HepG2 (cell line): Measurements from ENCODE around the gene NUBP1. TPM values are rescaled to one million over a fixed set of nuclear protein-coding genes. Genes with fewer than 3 reads are reported as not detected.
A peak's percentile ranks its signal among the peaks of the same experiment; 100 is the strongest.

Experiments
- ATAD3A ChIP-seq: sonication (generic); formaldehyde crosslinking; IDR thresholded peaks from 2 replicates; pipeline ENCODE4 v1.4.0; 2020; ENCODE audit warnings: missing genetic modification reagents
- HDAC2 ChIP-seq: sonication (generic); formaldehyde crosslinking; IDR thresholded peaks from 2 replicates; pipeline ENCODE4 v1.4.0; 2020; ENCODE audit warnings: missing genetic modification reagents
- KDM5B ChIP-seq: sonication (generic); formaldehyde crosslinking; IDR thresholded peaks from 2 replicates; pipeline ENCODE4 v1.4.0; 2020; ENCODE audit warnings: missing genetic modification reagents, mild to moderate bottlenecking, borderline replicate concordance
- NBN ChIP-seq: fragments of 450-650 bp; conservative IDR thresholded peaks from 2 replicates; pipeline ENCODE4 v1.6.1; 2017
- RBM22 ChIP-seq: fragments of 200-400 bp; formaldehyde crosslinking; optimal IDR thresholded peaks from 2 replicates; pipeline ENCODE3; 2017; ENCODE audit warnings: mild to moderate bottlenecking, low read length, moderate library complexity
- RFXANK ChIP-seq: IDR thresholded peaks from 2 replicates; pipeline ENCODE4 v1.6.1; 2016
- TARDBP ChIP-seq: sonication (generic); formaldehyde crosslinking; IDR thresholded peaks from 2 replicates; pipeline ENCODE4 v1.8.0; 2022; ENCODE audit warnings: mild to moderate bottlenecking, missing genetic modification reagents
- YEATS4 ChIP-seq: sonication (generic); formaldehyde crosslinking; IDR thresholded peaks from 2 replicates; pipeline ENCODE4 v1.4.0; 2020; ENCODE audit warnings: missing genetic modification reagents, borderline replicate concordance
- ZNF282 ChIP-seq: fragments of 450-650 bp; IDR thresholded peaks from 2 replicates; pipeline ENCODE4 v1.6.1; 2018; ENCODE audit not compliant: partially characterized antibody
- ZNF383 ChIP-seq: sonication (generic); formaldehyde crosslinking; IDR thresholded peaks from 2 replicates; pipeline ENCODE4 v1.4.0; 2020; ENCODE audit warnings: missing genetic modification reagents, mild to moderate bottlenecking, borderline replicate concordance
- ZNF709 ChIP-seq: sonication (generic); formaldehyde crosslinking; IDR thresholded peaks from 2 replicates; pipeline ENCODE4 v1.5.0; 2020; ENCODE audit warnings: mild to moderate bottlenecking, missing genetic modification reagents
- polyA plus RNA-seq, 8 experiments: library from polyadenylated mRNA; depleted of rRNA in 3 of 8; stranded (reverse) in 7 of 8; unstranded in 1 of 8; fragments of >200 nt; fragmentation: Illumina TruSeq in 4 of 8; extraction: Trizol in 4 of 8; gene quantifications; 2 replicates each; pipeline versions ENCODE4 v1.2.1 to v1.2.3, GENCODE V29; 2011 to 2016; ENCODE audit warnings: low read depth in 4 of 8, missing spikeins in 1 of 8, mixed read lengths in 1 of 8; ENCODE audit not compliant: insufficient read depth in 1 of 8
- total RNA-seq, 5 experiments: library from RNA; depleted of rRNA; stranded (reverse); fragments of >200 nt; fragmentation: Illumina TruSeq; extraction: Trizol; gene quantifications; 2 replicates each; pipeline ENCODE4 v1.2.3, GENCODE V29; 2016; ENCODE audit warnings: low read depth in 1 of 5
- TF ChIP-seq, protein P1 (sequence below): sonication (generic); formaldehyde crosslinking; IDR thresholded peaks from 2 replicates; pipeline ENCODE4 v1.4.0; 2020; ENCODE audit warnings: missing genetic modification reagents
- TF ChIP-seq, protein P2 (sequence below): sonication (generic); formaldehyde crosslinking; IDR thresholded peaks from 2 replicates; pipeline ENCODE4 v1.4.0; 2020; ENCODE audit warnings: missing genetic modification reagents
- TF ChIP-seq, protein P3 (sequence below): sonication (generic); formaldehyde crosslinking; IDR thresholded peaks from 2 replicates; pipeline ENCODE4 v1.4.0; 2020; ENCODE audit warnings: missing genetic modification reagents
- TF ChIP-seq, protein P4 (sequence below): sonication (generic); formaldehyde crosslinking; conservative IDR thresholded peaks from 2 replicates; pipeline ENCODE4 v1.4.0; 2020; ENCODE audit warnings: missing genetic modification reagents
- TF ChIP-seq, protein P5 (sequence below): sonication (generic); formaldehyde crosslinking; IDR thresholded peaks from 2 replicates; pipeline ENCODE4 v1.8.0; 2022; ENCODE audit warnings: missing genetic modification reagents, mild to moderate bottlenecking, borderline replicate concordance

Gene NUBP1
- total and polyA plus RNA-seq, 2 of the 13 experiments (the other 11 are each of a cell fraction or from before 2014, with no cell fraction given): 53.5 to 70.4 TPM

DNA sequence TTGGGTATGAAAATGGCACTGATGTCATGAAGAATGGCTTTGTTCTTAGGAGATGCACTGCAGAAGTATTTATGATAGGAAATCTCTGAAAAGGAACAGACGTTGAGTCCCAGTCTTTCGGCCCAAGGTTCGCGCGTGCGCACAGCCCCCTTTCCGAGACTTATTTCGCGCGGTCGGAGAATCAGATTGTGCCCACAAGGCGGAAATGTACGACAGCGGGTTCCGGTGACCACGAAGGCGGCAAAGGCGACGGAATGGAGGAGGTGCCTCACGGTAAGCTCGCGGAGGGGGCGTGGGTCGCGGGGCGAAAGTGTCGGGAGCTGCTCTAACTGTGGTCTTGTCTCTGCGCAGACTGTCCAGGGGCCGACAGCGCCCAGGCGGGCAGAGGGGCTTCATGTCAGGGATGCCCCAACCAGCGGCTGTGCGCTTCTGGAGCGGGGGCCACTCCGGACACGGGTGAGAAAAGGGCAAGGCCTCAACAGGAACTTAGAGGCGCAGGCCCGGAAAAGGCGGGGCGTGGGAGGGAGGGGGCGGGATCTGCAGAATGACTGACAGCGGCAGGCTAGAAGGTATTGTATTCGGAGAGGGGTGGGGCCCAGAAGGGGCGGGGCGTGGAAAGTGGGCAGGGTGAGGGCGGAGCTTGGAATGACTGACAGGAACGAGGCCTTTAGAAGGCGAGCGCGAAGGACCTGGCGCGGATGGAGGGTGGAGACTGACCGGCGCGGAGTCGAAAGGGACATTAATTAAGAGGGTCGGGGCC is at the start of gene NUBP1 (continued):
- no peak for TF ChIP-seq ZNF383 (CRISPR knock-in tag)
- TF ChIP-seq, protein P1, sequence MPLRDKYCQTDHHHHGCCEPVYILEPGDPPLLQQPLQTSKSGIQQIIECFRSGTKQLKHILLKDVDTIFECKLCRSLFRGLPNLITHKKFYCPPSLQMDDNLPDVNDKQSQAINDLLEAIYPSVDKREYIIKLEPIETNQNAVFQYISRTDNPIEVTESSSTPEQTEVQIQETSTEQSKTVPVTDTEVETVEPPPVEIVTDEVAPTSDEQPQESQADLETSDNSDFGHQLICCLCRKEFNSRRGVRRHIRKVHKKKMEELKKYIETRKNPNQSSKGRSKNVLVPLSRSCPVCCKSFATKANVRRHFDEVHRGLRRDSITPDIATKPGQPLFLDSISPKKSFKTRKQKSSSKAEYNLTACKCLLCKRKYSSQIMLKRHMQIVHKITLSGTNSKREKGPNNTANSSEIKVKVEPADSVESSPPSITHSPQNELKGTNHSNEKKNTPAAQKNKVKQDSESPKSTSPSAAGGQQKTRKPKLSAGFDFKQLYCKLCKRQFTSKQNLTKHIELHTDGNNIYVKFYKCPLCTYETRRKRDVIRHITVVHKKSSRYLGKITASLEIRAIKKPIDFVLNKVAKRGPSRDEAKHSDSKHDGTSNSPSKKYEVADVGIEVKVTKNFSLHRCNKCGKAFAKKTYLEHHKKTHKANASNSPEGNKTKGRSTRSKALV (CRISPR knock-in tag): peak; percentile 93
- TF ChIP-seq, protein P2, sequence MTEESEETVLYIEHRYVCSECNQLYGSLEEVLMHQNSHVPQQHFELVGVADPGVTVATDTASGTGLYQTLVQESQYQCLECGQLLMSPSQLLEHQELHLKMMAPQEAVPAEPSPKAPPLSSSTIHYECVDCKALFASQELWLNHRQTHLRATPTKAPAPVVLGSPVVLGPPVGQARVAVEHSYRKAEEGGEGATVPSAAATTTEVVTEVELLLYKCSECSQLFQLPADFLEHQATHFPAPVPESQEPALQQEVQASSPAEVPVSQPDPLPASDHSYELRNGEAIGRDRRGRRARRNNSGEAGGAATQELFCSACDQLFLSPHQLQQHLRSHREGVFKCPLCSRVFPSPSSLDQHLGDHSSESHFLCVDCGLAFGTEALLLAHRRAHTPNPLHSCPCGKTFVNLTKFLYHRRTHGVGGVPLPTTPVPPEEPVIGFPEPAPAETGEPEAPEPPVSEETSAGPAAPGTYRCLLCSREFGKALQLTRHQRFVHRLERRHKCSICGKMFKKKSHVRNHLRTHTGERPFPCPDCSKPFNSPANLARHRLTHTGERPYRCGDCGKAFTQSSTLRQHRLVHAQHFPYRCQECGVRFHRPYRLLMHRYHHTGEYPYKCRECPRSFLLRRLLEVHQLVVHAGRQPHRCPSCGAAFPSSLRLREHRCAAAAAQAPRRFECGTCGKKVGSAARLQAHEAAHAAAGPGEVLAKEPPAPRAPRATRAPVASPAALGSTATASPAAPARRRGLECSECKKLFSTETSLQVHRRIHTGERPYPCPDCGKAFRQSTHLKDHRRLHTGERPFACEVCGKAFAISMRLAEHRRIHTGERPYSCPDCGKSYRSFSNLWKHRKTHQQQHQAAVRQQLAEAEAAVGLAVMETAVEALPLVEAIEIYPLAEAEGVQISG (CRISPR knock-in tag): peak; percentile 95
- TF ChIP-seq, protein P3, sequence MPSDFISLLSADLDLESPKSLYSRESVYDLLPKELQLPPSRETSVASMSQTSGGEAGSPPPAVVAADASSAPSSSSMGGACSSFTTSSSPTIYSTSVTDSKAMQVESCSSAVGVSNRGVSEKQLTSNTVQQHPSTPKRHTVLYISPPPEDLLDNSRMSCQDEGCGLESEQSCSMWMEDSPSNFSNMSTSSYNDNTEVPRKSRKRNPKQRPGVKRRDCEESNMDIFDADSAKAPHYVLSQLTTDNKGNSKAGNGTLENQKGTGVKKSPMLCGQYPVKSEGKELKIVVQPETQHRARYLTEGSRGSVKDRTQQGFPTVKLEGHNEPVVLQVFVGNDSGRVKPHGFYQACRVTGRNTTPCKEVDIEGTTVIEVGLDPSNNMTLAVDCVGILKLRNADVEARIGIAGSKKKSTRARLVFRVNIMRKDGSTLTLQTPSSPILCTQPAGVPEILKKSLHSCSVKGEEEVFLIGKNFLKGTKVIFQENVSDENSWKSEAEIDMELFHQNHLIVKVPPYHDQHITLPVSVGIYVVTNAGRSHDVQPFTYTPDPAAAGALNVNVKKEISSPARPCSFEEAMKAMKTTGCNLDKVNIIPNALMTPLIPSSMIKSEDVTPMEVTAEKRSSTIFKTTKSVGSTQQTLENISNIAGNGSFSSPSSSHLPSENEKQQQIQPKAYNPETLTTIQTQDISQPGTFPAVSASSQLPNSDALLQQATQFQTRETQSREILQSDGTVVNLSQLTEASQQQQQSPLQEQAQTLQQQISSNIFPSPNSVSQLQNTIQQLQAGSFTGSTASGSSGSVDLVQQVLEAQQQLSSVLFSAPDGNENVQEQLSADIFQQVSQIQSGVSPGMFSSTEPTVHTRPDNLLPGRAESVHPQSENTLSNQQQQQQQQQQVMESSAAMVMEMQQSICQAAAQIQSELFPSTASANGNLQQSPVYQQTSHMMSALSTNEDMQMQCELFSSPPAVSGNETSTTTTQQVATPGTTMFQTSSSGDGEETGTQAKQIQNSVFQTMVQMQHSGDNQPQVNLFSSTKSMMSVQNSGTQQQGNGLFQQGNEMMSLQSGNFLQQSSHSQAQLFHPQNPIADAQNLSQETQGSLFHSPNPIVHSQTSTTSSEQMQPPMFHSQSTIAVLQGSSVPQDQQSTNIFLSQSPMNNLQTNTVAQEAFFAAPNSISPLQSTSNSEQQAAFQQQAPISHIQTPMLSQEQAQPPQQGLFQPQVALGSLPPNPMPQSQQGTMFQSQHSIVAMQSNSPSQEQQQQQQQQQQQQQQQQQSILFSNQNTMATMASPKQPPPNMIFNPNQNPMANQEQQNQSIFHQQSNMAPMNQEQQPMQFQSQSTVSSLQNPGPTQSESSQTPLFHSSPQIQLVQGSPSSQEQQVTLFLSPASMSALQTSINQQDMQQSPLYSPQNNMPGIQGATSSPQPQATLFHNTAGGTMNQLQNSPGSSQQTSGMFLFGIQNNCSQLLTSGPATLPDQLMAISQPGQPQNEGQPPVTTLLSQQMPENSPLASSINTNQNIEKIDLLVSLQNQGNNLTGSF (CRISPR knock-in tag): peak; percentile 97
- peak; percentile 98 for TF ChIP-seq ZNF709 (CRISPR knock-in tag)
- TF ChIP-seq RBM22: no peak
- TF ChIP-seq KDM5B (CRISPR knock-in tag): peak; percentile 98
- TF ChIP-seq, protein P4, sequence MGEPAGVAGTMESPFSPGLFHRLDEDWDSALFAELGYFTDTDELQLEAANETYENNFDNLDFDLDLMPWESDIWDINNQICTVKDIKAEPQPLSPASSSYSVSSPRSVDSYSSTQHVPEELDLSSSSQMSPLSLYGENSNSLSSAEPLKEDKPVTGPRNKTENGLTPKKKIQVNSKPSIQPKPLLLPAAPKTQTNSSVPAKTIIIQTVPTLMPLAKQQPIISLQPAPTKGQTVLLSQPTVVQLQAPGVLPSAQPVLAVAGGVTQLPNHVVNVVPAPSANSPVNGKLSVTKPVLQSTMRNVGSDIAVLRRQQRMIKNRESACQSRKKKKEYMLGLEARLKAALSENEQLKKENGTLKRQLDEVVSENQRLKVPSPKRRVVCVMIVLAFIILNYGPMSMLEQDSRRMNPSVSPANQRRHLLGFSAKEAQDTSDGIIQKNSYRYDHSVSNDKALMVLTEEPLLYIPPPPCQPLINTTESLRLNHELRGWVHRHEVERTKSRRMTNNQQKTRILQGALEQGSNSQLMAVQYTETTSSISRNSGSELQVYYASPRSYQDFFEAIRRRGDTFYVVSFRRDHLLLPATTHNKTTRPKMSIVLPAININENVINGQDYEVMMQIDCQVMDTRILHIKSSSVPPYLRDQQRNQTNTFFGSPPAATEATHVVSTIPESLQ: peak; percentile 93
- peak; percentile 60 for TF ChIP-seq HDAC2 (CRISPR knock-in tag)
- TF ChIP-seq, protein P5, sequence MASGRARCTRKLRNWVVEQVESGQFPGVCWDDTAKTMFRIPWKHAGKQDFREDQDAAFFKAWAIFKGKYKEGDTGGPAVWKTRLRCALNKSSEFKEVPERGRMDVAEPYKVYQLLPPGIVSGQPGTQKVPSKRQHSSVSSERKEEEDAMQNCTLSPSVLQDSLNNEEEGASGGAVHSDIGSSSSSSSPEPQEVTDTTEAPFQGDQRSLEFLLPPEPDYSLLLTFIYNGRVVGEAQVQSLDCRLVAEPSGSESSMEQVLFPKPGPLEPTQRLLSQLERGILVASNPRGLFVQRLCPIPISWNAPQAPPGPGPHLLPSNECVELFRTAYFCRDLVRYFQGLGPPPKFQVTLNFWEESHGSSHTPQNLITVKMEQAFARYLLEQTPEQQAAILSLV: peak; percentile 98
- TF ChIP-seq ATAD3A: peak; percentile 62; the same call in 1 of the 2 replicates
- no peak for TF ChIP-seq ZNF282
- no peak for TF ChIP-seq NBN
- 0 out of 2 replicates have a peak, but pooled peaks have one; percentile 19 for TF ChIP-seq RFXANK (CRISPR knock-in tag)
- TF ChIP-seq TARDBP (CRISPR knock-in tag): peak; percentile 91; the same call in 1 of the 2 replicates
- peak; percentile 99 for TF ChIP-seq YEATS4 (CRISPR knock-in tag)
